ENCODE data around the gene ACKR3. TPM values are rescaled to one million over a fixed set of nuclear protein-coding genes. Genes with fewer than 3 reads are reported as not detected.

The ACKR3 gene
- total and polyA plus RNA-seq, 10 of the 15 experiments (the other 5 are each of a cell fraction or from before 2014, with no cell fraction given) = 3.0 to 154 (median 6.4) TPM

DNA sequence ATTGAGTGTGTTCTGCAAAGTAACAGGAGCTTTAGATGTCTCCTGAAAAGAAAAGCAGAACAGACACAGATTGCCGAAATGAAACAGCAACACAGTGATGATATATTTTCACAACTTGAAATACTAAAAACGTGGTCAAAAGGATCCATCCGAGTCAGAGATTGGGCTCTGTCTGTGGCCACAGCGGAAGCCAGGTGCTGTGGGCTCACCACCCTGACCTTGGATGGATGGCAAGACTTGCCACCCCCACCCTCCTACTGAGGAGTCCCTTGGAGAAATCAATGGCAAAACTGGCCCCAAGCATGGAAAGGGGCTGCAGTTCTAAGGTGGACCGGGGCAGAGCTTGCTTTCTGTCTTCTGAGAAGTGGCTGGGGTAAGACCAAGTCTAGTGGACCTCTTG is 31.4 kb upstream of the ACKR3 start (continued):
- TF ChIP-seq NRF1 (conservative IDR thresholded peaks at IDR 0.05; ENCODE audit: low read depth, low read length) (no peak), NFYB (IDR thresholded peaks at IDR 0.05; ENCODE audit: insufficient read depth, low read depth, low read length) (no peak), STAT1 (conservative IDR thresholded peaks at IDR 0.05) (no peak), PAX5 (IDR thresholded peaks at IDR 0.05; ENCODE audit: borderline replicate concordance, low read depth, low read length) (no peak), ZNF274 (IDR thresholded peaks at IDR 0.05; ENCODE audit: insufficient read depth, insufficient read length) (no peak), POLR2AphosphoS2 (IDR thresholded peaks at IDR 0.05; ENCODE audit: low read depth, low read length) (no peak), ZBED1 (IDR thresholded peaks at IDR 0.05; ENCODE audit: borderline replicate concordance) (no peak), SREBF2 (IDR thresholded peaks at IDR 0.05; ENCODE audit: low read length) (no peak), RB1 (IDR thresholded peaks at IDR 0.05; ENCODE audit: borderline replicate concordance) (no peak), SREBF1 (IDR thresholded peaks at IDR 0.05; ENCODE audit: low read length) (no peak), KLF5 (IDR thresholded peaks at IDR 0.05; ENCODE audit: partially characterized antibody) (no peak), POLR2A (IDR thresholded peaks at IDR 0.05; ENCODE audit: low read depth, low read length) (no peak), SIX5 (IDR thresholded peaks at IDR 0.05; ENCODE audit: low read depth, low read length, severe bottlenecking) (no peak), POU2F2 (IDR thresholded peaks at IDR 0.05; ENCODE audit: borderline replicate concordance, low read depth, low read length) (no peak), SUZ12 (IDR thresholded peaks at IDR 0.05; ENCODE audit: unreplicated experiment) (no peak), JUNB (IDR thresholded peaks at IDR 0.05) (no peak), EP300 (IDR thresholded peaks at IDR 0.05; ENCODE audit: borderline replicate concordance in 1 of 2, control insufficient read depth in 1 of 2, low read depth in 2 of 2, low read length in 2 of 2) (no peak), EZH2 (IDR thresholded peaks at IDR 0.05; ENCODE audit: borderline replicate concordance, control insufficient read depth, low read depth, low read length) (no peak)
- TF ChIP-seq, protein P1, sequence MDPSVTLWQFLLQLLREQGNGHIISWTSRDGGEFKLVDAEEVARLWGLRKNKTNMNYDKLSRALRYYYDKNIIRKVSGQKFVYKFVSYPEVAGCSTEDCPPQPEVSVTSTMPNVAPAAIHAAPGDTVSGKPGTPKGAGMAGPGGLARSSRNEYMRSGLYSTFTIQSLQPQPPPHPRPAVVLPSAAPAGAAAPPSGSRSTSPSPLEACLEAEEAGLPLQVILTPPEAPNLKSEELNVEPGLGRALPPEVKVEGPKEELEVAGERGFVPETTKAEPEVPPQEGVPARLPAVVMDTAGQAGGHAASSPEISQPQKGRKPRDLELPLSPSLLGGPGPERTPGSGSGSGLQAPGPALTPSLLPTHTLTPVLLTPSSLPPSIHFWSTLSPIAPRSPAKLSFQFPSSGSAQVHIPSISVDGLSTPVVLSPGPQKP (IDR thresholded peaks at IDR 0.05; ENCODE audit: low read depth, low read length) = no peak
- TF ChIP-seq, protein P2, sequence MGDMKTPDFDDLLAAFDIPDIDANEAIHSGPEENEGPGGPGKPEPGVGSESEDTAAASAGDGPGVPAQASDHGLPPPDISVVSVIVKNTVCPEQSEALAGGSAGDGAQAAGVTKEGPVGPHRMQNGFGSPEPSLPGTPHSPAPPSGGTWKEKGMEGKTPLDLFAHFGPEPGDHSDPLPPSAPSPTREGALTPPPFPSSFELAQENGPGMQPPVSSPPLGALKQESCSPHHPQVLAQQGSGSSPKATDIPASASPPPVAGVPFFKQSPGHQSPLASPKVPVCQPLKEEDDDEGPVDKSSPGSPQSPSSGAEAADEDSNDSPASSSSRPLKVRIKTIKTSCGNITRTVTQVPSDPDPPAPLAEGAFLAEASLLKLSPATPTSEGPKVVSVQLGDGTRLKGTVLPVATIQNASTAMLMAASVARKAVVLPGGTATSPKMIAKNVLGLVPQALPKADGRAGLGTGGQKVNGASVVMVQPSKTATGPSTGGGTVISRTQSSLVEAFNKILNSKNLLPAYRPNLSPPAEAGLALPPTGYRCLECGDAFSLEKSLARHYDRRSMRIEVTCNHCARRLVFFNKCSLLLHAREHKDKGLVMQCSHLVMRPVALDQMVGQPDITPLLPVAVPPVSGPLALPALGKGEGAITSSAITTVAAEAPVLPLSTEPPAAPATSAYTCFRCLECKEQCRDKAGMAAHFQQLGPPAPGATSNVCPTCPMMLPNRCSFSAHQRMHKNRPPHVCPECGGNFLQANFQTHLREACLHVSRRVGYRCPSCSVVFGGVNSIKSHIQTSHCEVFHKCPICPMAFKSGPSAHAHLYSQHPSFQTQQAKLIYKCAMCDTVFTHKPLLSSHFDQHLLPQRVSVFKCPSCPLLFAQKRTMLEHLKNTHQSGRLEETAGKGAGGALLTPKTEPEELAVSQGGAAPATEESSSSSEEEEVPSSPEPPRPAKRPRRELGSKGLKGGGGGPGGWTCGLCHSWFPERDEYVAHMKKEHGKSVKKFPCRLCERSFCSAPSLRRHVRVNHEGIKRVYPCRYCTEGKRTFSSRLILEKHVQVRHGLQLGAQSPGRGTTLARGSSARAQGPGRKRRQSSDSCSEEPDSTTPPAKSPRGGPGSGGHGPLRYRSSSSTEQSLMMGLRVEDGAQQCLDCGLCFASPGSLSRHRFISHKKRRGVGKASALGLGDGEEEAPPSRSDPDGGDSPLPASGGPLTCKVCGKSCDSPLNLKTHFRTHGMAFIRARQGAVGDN (IDR thresholded peaks at IDR 0.05) = peak; percentile 65
- TF ChIP-seq, protein P3, sequence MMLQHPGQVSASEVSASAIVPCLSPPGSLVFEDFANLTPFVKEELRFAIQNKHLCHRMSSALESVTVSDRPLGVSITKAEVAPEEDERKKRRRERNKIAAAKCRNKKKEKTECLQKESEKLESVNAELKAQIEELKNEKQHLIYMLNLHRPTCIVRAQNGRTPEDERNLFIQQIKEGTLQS (IDR thresholded peaks at IDR 0.05; ENCODE audit: borderline replicate concordance, extremely low read depth, low read depth, low read length) = no peak
- TF ChIP-seq, protein P4, sequence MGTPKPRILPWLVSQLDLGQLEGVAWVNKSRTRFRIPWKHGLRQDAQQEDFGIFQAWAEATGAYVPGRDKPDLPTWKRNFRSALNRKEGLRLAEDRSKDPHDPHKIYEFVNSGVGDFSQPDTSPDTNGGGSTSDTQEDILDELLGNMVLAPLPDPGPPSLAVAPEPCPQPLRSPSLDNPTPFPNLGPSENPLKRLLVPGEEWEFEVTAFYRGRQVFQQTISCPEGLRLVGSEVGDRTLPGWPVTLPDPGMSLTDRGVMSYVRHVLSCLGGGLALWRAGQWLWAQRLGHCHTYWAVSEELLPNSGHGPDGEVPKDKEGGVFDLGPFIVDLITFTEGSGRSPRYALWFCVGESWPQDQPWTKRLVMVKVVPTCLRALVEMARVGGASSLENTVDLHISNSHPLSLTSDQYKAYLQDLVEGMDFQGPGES (IDR thresholded peaks at IDR 0.05) = no peak
- TF ChIP-seq, protein P5, sequence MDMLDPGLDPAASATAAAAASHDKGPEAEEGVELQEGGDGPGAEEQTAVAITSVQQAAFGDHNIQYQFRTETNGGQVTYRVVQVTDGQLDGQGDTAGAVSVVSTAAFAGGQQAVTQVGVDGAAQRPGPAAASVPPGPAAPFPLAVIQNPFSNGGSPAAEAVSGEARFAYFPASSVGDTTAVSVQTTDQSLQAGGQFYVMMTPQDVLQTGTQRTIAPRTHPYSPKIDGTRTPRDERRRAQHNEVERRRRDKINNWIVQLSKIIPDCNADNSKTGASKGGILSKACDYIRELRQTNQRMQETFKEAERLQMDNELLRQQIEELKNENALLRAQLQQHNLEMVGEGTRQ (IDR thresholded peaks at IDR 0.05; ENCODE audit: borderline replicate concordance, low read depth, low read length) = no peak
